Right lobe of liver (tissue), 4 donors: ENCODE measurements around the gene CYBA.

Experiments used
- POLR2A ChIP-seq: fragments of 450-650 bp; IDR thresholded peaks from one replicate; pipeline ENCODE4 v1.6.1; 2017; ENCODE audit warnings: antibody characterized with exemption, mild to moderate bottlenecking
- TF ChIP-seq, protein P1 (sequence below), 4 donors: fragments of 200-600 bp in 3 of 4; fragments of 450-650 bp in 1 of 4; IDR thresholded peaks; one replicate each; pipeline versions ENCODE4 v1.5.1 to v1.8.0; 2016 to 2022; ENCODE audit warnings: antibody characterized with exemption in 4 of 4, mild to moderate bottlenecking in 2 of 4
- donor health status: DM: no; HTN: no; CAD: no.
- donor health status: DM: no; HTN: no; CAD: no.
- donor health status: DM: no; HTN: yes; CAD: no.

DNA sequence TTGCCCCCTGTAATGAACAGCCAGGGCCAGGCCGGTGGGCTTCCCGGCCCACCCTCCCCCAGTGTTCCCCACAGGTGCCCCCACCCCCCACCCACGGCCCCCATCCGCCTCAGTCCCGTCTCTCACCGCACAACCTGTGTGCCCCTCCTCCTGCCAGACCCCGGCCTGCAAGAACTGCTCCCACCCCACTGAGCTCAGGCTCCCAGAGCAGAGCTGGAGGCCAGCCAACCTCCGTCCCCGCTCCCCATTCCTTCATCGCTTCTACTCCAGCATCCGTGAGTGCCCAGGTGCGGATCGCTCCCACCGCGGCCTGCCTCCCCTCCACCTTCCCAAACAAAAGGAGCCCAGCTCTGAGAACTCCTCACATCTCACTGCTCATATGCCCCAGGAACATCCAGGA lies 7.9 kb upstream of the CYBA start:
- TF ChIP-seq, protein P1, sequence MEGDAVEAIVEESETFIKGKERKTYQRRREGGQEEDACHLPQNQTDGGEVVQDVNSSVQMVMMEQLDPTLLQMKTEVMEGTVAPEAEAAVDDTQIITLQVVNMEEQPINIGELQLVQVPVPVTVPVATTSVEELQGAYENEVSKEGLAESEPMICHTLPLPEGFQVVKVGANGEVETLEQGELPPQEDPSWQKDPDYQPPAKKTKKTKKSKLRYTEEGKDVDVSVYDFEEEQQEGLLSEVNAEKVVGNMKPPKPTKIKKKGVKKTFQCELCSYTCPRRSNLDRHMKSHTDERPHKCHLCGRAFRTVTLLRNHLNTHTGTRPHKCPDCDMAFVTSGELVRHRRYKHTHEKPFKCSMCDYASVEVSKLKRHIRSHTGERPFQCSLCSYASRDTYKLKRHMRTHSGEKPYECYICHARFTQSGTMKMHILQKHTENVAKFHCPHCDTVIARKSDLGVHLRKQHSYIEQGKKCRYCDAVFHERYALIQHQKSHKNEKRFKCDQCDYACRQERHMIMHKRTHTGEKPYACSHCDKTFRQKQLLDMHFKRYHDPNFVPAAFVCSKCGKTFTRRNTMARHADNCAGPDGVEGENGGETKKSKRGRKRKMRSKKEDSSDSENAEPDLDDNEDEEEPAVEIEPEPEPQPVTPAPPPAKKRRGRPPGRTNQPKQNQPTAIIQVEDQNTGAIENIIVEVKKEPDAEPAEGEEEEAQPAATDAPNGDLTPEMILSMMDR (IDR thresholded peaks at IDR 0.05) = no peak
- TF ChIP-seq POLR2A = no peak
